Hair follicular keratinocyte (primary cell): ENCODE results near the gene HOXC13. TPM values are rescaled to one million over a fixed set of nuclear protein-coding genes. Genes with fewer than 3 reads are reported as not detected.

Source experiments
- total RNA-seq: library from RNA; depleted of rRNA; stranded (reverse); fragments of >200 nt; gene quantifications from 2 replicates; pipeline ENCODE4 v1.2.3, GENCODE V29; 2015

The HOXC13 gene
- total RNA-seq: 5.5 and 6.0 TPM in 2 replicates

GRCh38 chr12:53938326-53939140 lies at the start of gene HOXC13:
Gene HOXC13, plus strand, starts transcription at chr12:53938831. Its CDS starts 76 bp downstream, at chr12:53938907.

GRCh38 chr12:53954694-53955035 lies 16.0 kb downstream of the HOXC13 start, which contains the start of gene HOXC12:
Gene HOXC12, plus strand, starts transcription at chr12:53954903. Its CDS starts 27 bp downstream, at chr12:53954930.

GRCh38 chr12:53972722-53973235 lies 34.1 kb downstream of the HOXC13 start, which contains the start of gene HOXC11:
Gene HOXC11, plus strand, starts transcription at chr12:53973126. Its CDS starts 116 bp downstream, at chr12:53973242.

GRCh38 chr12:53974084-53975063 lies 35.7 kb downstream of the HOXC13 start, which contains the start of gene HOTAIR:
Gene HOTAIR, minus strand, starts transcription at chr12:53974954.

GRCh38 chr12:53984901-53985691 lies 46.5 kb downstream of the HOXC13 start, which contains the start of gene HOXC10:
Gene HOXC10, plus strand, starts transcription at chr12:53985146. Its CDS starts 114 bp downstream, at chr12:53985260.

Other genes with a start within 250 kb of the HOXC13 start
- gene CALCOCO1, start 211.4 kb upstream of the HOXC13 start, total RNA-seq: 23.5 and 44.8 TPM in 2 replicates
- not detected in 2 replicates for gene CISTR, start 186.9 kb upstream of the HOXC13 start, total RNA-seq
- 0.31 and 0.80 TPM in 2 replicates for gene HOXC12, start 16.1 kb downstream of the HOXC13 start, total RNA-seq
- 2.8 and 3.1 TPM in 2 replicates for gene HOXC11, start 34.3 kb downstream of the HOXC13 start, total RNA-seq
- 0.39 and 4.4 TPM in 2 replicates for gene HOTAIR, start 36.1 kb downstream of the HOXC13 start, total RNA-seq
- gene HOXC10, start 46.3 kb downstream of the HOXC13 start, total RNA-seq: 11.3 and 11.4 TPM in 2 replicates
- gene HOXC9, start 61.3 kb downstream of the HOXC13 start, total RNA-seq: 3.5 and 5.2 TPM in 2 replicates
- gene HOXC8, start 70.2 kb downstream of the HOXC13 start, total RNA-seq: 1.3 and 2.3 TPM in 2 replicates
- 0.72 and 0.78 TPM in 2 replicates for gene HOXC6, start 89.6 kb downstream of the HOXC13 start, total RNA-seq
- gene HOXC5, start 94.2 kb downstream of the HOXC13 start, total RNA-seq: 1.6 and 3.1 TPM in 2 replicates
- 4.1 and 4.4 TPM in 2 replicates for gene HOXC4, start 115.0 kb downstream of the HOXC13 start, total RNA-seq